WTC11 (cell line): Measurements from ENCODE around the gene TRPC1. TPM values are rescaled to one million over a fixed set of nuclear protein-coding genes. Genes with fewer than 3 reads are reported as not detected.

Source experiments
- ATAC-seq: fragments of 200-7000 bp; cut with Tn5 transposase; 2 replicates; pipeline ENCODE4 v1.10.0; 2021; ENCODE audit warnings: mild to moderate bottlenecking, moderate library complexity
- CTCF ChIA-PET: fragments of 300-600 bp; sonication (Branson Sonifier 250); formaldehyde crosslinking; loops from one replicate; lab custom pipeline; 2021; ENCODE audit warnings: antibody characterized with exemption; lab: Charles Lee
- POLR2A ChIA-PET: fragments of 350-600 bp; sonication (Branson Sonifier 250); formaldehyde crosslinking; loops from one replicate; lab custom pipeline; 2021; ENCODE audit warnings: antibody characterized with exemption; lab: Charles Lee
- DNase-seq: peaks from one replicate; pipeline ENCODE4 v3.0.0; 2021; ENCODE audit warnings: low spot score
- H3K27ac Mint-ChIP-seq: 2 replicates; pipeline ENCODE4 v1.8.0; 2021; ENCODE audit warnings: mixed read lengths
- H3K27me3 Mint-ChIP-seq: 2 replicates; pipeline ENCODE4 v1.8.0; 2021; ENCODE audit warnings: low read depth, mild to moderate bottlenecking, moderate library complexity, mixed read lengths
- H3K36me3 Mint-ChIP-seq: 2 replicates; pipeline ENCODE4 v1.8.0; 2021; ENCODE audit warnings: mixed read lengths
- H3K4me1 Mint-ChIP-seq: 2 replicates; pipeline ENCODE4 v1.8.0; 2022; ENCODE audit warnings: mixed read lengths
- H3K4me3 Mint-ChIP-seq: 2 replicates; pipeline ENCODE4 v1.8.0; 2021; ENCODE audit warnings: mild to moderate bottlenecking, moderate library complexity, mixed read lengths
- H3K9me3 Mint-ChIP-seq: 2 replicates; pipeline ENCODE4 v1.8.0; 2021; ENCODE audit warnings: mixed read lengths
- AR ChIP-seq: fragments of 250-450 bp; sonication (Bioruptor Pico); IDR thresholded peaks from 2 replicates; pipeline ENCODE4 v1.9.0; 2021; ENCODE audit warnings: mild to moderate bottlenecking
- ATF3 ChIP-seq: sonication (generic); formaldehyde crosslinking; conservative IDR thresholded peaks from 2 replicates; pipeline ENCODE4 v1.8.1; 2022; ENCODE audit warnings: mild to moderate bottlenecking, missing genetic modification reagents
- CTCF ChIP-seq: fragments of 200-600 bp; IDR thresholded peaks from 2 replicates; pipeline ENCODE4 v1.8.0; 2022; ENCODE audit warnings: antibody characterized with exemption
- ETV6 ChIP-seq: sonication (generic); formaldehyde crosslinking; IDR thresholded peaks from 2 replicates; pipeline ENCODE4 v1.8.1; 2022; ENCODE audit warnings: mild to moderate bottlenecking, missing genetic modification reagents
- FOXK1 ChIP-seq: sonication (generic); formaldehyde crosslinking; IDR thresholded peaks from 2 replicates; pipeline ENCODE4 v1.8.0; 2022; ENCODE audit warnings: mild to moderate bottlenecking, moderate library complexity, missing genetic modification reagents
- FOXP1 ChIP-seq: sonication (generic); formaldehyde crosslinking; IDR thresholded peaks from 2 replicates; pipeline ENCODE4 v1.8.0; 2022; ENCODE audit warnings: missing genetic modification reagents, mild to moderate bottlenecking, moderate library complexity, borderline replicate concordance
- IRF2 ChIP-seq: sonication (generic); formaldehyde crosslinking; IDR thresholded peaks from 2 replicates; pipeline ENCODE4 v1.8.0; 2022; ENCODE audit warnings: low read depth, missing genetic modification reagents, borderline replicate concordance
- JUN ChIP-seq: sonication (generic); formaldehyde crosslinking; IDR thresholded peaks from 2 replicates; pipeline ENCODE4 v1.8.0; 2023; ENCODE audit warnings: mild to moderate bottlenecking, missing genetic modification reagents
- MYBL2 ChIP-seq: sonication (generic); formaldehyde crosslinking; IDR thresholded peaks from 2 replicates; pipeline ENCODE4 v1.8.1; 2023; ENCODE audit warnings: mild to moderate bottlenecking, moderate library complexity, missing genetic modification reagents
- NR3C1 ChIP-seq: sonication (generic); formaldehyde crosslinking; conservative IDR thresholded peaks from 2 replicates; pipeline ENCODE4 v1.8.1; 2023; ENCODE audit warnings: low read depth, mild to moderate bottlenecking, missing genetic modification reagents
- SMAD3 ChIP-seq: sonication (generic); formaldehyde crosslinking; IDR thresholded peaks from 2 replicates; pipeline ENCODE4 v1.8.0; 2022; ENCODE audit warnings: missing genetic modification reagents, mild to moderate bottlenecking, borderline replicate concordance
- SOX15 ChIP-seq: fragments of 250-450 bp; sonication (Bioruptor Pico); IDR thresholded peaks from 2 replicates; pipeline ENCODE4 v1.9.0; 2021; ENCODE audit warnings: mild to moderate bottlenecking
- SP1 ChIP-seq: sonication (generic); formaldehyde crosslinking; conservative IDR thresholded peaks from 2 replicates; pipeline ENCODE4 v1.8.1; 2022; ENCODE audit warnings: missing genetic modification reagents
- TP53 ChIP-seq: sonication (generic); formaldehyde crosslinking; IDR thresholded peaks from 2 replicates; pipeline ENCODE4 v1.8.1; 2023; ENCODE audit warnings: mild to moderate bottlenecking, missing genetic modification reagents
- ZNF232 ChIP-seq: sonication (generic); formaldehyde crosslinking; IDR thresholded peaks from 2 replicates; pipeline ENCODE4 v1.8.0; 2022; ENCODE audit warnings: mild to moderate bottlenecking, missing genetic modification reagents
- total RNA-seq: library from RNA; stranded (reverse); gene quantifications from 3 replicates; pipeline ENCODE4 v1.2.3, GENCODE V29; 2021
- TF ChIP-seq, protein P1 (sequence below): sonication (generic); formaldehyde crosslinking; IDR thresholded peaks from 2 replicates; pipeline ENCODE4 v1.8.1; 2023; ENCODE audit warnings: mild to moderate bottlenecking, moderate library complexity, missing genetic modification reagents
- TF ChIP-seq, protein P2 (sequence below): sonication (generic); formaldehyde crosslinking; IDR thresholded peaks from 2 replicates; pipeline ENCODE4 v1.8.0; 2023; ENCODE audit warnings: missing genetic modification reagents, mild to moderate bottlenecking, borderline replicate concordance
- TF ChIP-seq, protein P3 (sequence below): sonication (generic); formaldehyde crosslinking; IDR thresholded peaks from 2 replicates; pipeline ENCODE4 v1.8.1; 2023; ENCODE audit warnings: mild to moderate bottlenecking, missing genetic modification reagents
- TF ChIP-seq, protein P4 (sequence below): fragments of 250-450 bp; sonication (Bioruptor Pico); IDR thresholded peaks from 2 replicates; pipeline ENCODE4 v1.9.0; 2021; ENCODE audit warnings: mild to moderate bottlenecking
- TF ChIP-seq, protein P5 (sequence below): sonication (generic); formaldehyde crosslinking; IDR thresholded peaks from 2 replicates; pipeline ENCODE4 v1.8.0; 2022; ENCODE audit warnings: mild to moderate bottlenecking, missing genetic modification reagents
- TF ChIP-seq, protein P6 (sequence below): sonication (generic); formaldehyde crosslinking; IDR thresholded peaks from 2 replicates; pipeline ENCODE4 v1.8.1; 2022; ENCODE audit warnings: missing genetic modification reagents, borderline replicate concordance

Gene TRPC1
- total RNA-seq, 1 experiment from 2014 or later = 13.8 TPM

- no peaks in the 10 kb centered on the region for H3K36me3 Mint-ChIP-seq
- H3K4me3 Mint-ChIP-seq = peak overlapping the region; percentile 90
- H3K27ac Mint-ChIP-seq = peak overlapping the region; percentile 94
- CTCF ChIA-PET = interaction anchor here (1.0 to 1.3 kb wide), 2 partner anchors 104 to 138 kb away, joined by 3 read pairs; no protein-coding TSS in a partner anchor
- POLR2A ChIA-PET = interaction anchor here (1.6 kb wide), 1 partner anchor 146 kb away, joined by 11 read pairs; the partner anchor contains the start of gene ATR
- H3K9me3 Mint-ChIP-seq = peaks cover 10% of the 10 kb centered on the region
- ATAC-seq = peak; percentile 63
- H3K4me1 Mint-ChIP-seq = peaks cover 28% of the 10 kb centered on the region
- peaks cover 6% of the 10 kb centered on the region; the same call in 1 of the 2 replicates for H3K27me3 Mint-ChIP-seq
- peak; percentile 75 for DNase-seq
- peak; percentile 46; the same call in 1 of the 2 replicates for TF ChIP-seq ETV6 (CRISPR knock-in tag)
- no peak for TF ChIP-seq ATF3 (CRISPR knock-in tag)
- peak; percentile 62; the same call in 1 of the 2 replicates for TF ChIP-seq SP1 (CRISPR knock-in tag)
- no peak for TF ChIP-seq IRF2 (CRISPR knock-in tag)
- TF ChIP-seq, protein P1, sequence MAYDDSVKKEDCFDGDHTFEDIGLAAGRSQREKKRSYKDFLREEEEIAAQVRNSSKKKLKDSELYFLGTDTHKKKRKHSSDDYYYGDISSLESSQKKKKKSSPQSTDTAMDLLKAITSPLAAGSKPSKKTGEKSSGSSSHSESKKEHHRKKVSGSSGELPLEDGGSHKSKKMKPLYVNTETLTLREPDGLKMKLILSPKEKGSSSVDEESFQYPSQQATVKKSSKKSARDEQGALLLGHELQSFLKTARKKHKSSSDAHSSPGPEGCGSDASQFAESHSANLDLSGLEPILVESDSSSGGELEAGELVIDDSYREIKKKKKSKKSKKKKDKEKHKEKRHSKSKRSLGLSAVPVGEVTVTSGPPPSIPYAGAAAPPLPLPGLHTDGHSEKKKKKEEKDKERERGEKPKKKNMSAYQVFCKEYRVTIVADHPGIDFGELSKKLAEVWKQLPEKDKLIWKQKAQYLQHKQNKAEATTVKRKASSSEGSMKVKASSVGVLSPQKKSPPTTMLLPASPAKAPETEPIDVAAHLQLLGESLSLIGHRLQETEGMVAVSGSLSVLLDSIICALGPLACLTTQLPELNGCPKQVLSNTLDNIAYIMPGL (CRISPR knock-in tag) = peak; percentile 85; the same call in 1 of the 2 replicates
- TF ChIP-seq, protein P2, sequence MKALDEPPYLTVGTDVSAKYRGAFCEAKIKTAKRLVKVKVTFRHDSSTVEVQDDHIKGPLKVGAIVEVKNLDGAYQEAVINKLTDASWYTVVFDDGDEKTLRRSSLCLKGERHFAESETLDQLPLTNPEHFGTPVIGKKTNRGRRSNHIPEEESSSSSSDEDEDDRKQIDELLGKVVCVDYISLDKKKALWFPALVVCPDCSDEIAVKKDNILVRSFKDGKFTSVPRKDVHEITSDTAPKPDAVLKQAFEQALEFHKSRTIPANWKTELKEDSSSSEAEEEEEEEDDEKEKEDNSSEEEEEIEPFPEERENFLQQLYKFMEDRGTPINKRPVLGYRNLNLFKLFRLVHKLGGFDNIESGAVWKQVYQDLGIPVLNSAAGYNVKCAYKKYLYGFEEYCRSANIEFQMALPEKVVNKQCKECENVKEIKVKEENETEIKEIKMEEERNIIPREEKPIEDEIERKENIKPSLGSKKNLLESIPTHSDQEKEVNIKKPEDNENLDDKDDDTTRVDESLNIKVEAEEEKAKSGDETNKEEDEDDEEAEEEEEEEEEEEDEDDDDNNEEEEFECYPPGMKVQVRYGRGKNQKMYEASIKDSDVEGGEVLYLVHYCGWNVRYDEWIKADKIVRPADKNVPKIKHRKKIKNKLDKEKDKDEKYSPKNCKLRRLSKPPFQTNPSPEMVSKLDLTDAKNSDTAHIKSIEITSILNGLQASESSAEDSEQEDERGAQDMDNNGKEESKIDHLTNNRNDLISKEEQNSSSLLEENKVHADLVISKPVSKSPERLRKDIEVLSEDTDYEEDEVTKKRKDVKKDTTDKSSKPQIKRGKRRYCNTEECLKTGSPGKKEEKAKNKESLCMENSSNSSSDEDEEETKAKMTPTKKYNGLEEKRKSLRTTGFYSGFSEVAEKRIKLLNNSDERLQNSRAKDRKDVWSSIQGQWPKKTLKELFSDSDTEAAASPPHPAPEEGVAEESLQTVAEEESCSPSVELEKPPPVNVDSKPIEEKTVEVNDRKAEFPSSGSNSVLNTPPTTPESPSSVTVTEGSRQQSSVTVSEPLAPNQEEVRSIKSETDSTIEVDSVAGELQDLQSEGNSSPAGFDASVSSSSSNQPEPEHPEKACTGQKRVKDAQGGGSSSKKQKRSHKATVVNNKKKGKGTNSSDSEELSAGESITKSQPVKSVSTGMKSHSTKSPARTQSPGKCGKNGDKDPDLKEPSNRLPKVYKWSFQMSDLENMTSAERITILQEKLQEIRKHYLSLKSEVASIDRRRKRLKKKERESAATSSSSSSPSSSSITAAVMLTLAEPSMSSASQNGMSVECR (CRISPR knock-in tag) = 0 out of 2 replicates have a peak, but pooled peaks have one; percentile 68
- TF ChIP-seq, protein P3, sequence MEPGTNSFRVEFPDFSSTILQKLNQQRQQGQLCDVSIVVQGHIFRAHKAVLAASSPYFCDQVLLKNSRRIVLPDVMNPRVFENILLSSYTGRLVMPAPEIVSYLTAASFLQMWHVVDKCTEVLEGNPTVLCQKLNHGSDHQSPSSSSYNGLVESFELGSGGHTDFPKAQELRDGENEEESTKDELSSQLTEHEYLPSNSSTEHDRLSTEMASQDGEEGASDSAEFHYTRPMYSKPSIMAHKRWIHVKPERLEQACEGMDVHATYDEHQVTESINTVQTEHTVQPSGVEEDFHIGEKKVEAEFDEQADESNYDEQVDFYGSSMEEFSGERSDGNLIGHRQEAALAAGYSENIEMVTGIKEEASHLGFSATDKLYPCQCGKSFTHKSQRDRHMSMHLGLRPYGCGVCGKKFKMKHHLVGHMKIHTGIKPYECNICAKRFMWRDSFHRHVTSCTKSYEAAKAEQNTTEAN (CRISPR knock-in tag) = no peak
- TF ChIP-seq, protein P4, sequence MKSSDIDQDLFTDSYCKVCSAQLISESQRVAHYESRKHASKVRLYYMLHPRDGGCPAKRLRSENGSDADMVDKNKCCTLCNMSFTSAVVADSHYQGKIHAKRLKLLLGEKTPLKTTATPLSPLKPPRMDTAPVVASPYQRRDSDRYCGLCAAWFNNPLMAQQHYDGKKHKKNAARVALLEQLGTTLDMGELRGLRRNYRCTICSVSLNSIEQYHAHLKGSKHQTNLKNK = no peak
- TF ChIP-seq SOX15 = no peak
- 0 out of 2 replicates have a peak, but pooled peaks have one; percentile 7 for TF ChIP-seq TP53 (CRISPR knock-in tag)
- no peak for TF ChIP-seq CTCF
- TF ChIP-seq, protein P5, sequence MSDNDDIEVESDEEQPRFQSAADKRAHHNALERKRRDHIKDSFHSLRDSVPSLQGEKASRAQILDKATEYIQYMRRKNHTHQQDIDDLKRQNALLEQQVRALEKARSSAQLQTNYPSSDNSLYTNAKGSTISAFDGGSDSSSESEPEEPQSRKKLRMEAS (CRISPR knock-in tag) = peak; percentile 48; the same call in 1 of the 2 replicates
- TF ChIP-seq NR3C1 (CRISPR knock-in tag) = no peak
- peak; percentile 65; the same call in 1 of the 2 replicates for TF ChIP-seq ZNF232
- 0 out of 2 replicates have a peak, but pooled peaks have one; percentile 23 for TF ChIP-seq JUN (CRISPR knock-in tag)
- TF ChIP-seq, protein P6, sequence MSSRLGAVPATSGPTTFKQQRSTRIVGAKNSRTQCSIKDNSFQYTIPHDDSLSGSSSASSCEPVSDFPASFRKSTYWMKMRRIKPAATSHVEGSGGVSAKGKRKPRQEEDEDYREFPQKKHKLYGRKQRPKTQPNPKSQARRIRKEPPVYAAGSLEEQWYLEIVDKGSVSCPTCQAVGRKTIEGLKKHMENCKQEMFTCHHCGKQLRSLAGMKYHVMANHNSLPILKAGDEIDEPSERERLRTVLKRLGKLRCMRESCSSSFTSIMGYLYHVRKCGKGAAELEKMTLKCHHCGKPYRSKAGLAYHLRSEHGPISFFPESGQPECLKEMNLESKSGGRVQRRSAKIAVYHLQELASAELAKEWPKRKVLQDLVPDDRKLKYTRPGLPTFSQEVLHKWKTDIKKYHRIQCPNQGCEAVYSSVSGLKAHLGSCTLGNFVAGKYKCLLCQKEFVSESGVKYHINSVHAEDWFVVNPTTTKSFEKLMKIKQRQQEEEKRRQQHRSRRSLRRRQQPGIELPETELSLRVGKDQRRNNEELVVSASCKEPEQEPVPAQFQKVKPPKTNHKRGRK (CRISPR knock-in tag) = no peak
- TF ChIP-seq MYBL2 (CRISPR knock-in tag) = peak; percentile 35; the same call in 1 of the 2 replicates
- TF ChIP-seq AR = no peak
- TF ChIP-seq SMAD3 = 0 out of 2 replicates have a peak, but pooled peaks have one; percentile 45
- TF ChIP-seq FOXK1 (CRISPR knock-in tag) = peak; percentile 21; the same call in 1 of the 2 replicates
- TF ChIP-seq FOXP1 = peak; percentile 44; the same call in 1 of the 2 replicates
Observed at GRCh38 chr3:142724682-142725356, 985 bp downstream of the TRPC1 start.
